Ascending aorta (tissue), 2 donors: ENCODE data around the gene FNIP2. TPM values are rescaled to one million over a fixed set of nuclear protein-coding genes. Genes with fewer than 3 reads are reported as not detected.

Experiments used
- DNase-seq, 2 donors: peaks; one replicate each; pipeline ENCODE4 v3.0.0-alpha.2; 2019; ENCODE audit warnings: low spot score in 2 of 2
- H3K27ac ChIP-seq, 2 donors: fragments of 200-600 bp; sonication (generic); one replicate each; pipeline ENCODE4 v1.5.1; 2016 to 2017; ENCODE audit warnings: mild to moderate bottlenecking in 1 of 2
- H3K27me3 ChIP-seq: fragments of 200-600 bp; sonication (generic); one replicate; pipeline ENCODE4 v1.5.1; 2017
- H3K36me3 ChIP-seq, 2 donors: fragments of 200-600 bp; sonication (generic); one replicate each; pipeline ENCODE4 v1.5.1; 2016
- H3K4me1 ChIP-seq, 2 donors: fragments of 200-600 bp; sonication (generic); one replicate each; pipeline ENCODE4 v1.5.1; 2016 to 2017; ENCODE audit warnings: mild to moderate bottlenecking in 1 of 2
- H3K4me3 ChIP-seq, 2 donors: fragments of 200-600 bp; sonication (generic); one replicate each; pipeline ENCODE4 v1.5.1; 2016 to 2017; ENCODE audit warnings: mild to moderate bottlenecking in 1 of 2
- H3K9me3 ChIP-seq, 2 donors: fragments of 200-600 bp; sonication (generic); one replicate each; pipeline ENCODE4 v1.5.1; 2016
- CTCF ChIP-seq, 3 experiments: fragments of 200-600 bp in 2 of 3; fragments of 450-650 bp in 1 of 3; sonication (generic) in 2 of 3; IDR thresholded peaks; one replicate each; pipeline ENCODE4 v1.5.1; 2016 to 2019; ENCODE audit warnings: antibody characterized with exemption in 3 of 3, mild to moderate bottlenecking in 1 of 3, moderate library complexity in 1 of 3
- intact Hi-C: fragments of 100-400 bp; cut with DNase I; formaldehyde crosslinking; loops from one replicate; pipeline ENCODE4 v1.15.1; 2023
- total RNA-seq: library from RNA; depleted of rRNA; stranded (reverse); fragments of >200 nt; gene quantifications from one replicate; pipeline ENCODE4 v1.1.0, GENCODE V29; 2016

FNIP2 gene
- total RNA-seq, 1 donor from 2014 or later, result 44.1 TPM

DNA sequence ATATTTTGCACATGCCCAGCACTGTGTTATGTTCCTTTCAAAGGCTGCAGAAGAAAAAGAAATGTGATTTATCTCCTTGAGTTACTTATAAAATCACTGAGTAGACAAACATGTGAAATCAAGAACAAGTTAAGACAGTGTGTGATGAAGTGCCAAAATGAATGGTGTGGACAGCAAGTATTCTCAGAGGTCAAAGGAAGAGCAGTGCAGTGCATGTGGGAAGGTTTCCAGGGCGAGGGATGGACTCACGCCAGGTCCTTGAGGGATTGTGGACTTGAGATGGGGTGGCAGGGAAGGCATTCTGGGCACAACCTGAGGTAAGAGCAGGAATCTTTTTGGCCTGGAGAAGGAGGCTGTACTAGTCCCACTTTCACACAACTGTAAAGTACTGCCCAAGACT lies 115.5 kb downstream of the FNIP2 start:
- H3K27me3 ChIP-seq, result no peaks in the 10 kb centered on the region
- no peak overlapping the region for H3K4me3 ChIP-seq
- peaks cover 3 to 21% of the 10 kb centered on the region in 2 donors for H3K36me3 ChIP-seq
- no peaks in the 10 kb centered on the region for H3K9me3 ChIP-seq
- no peak overlapping the region for H3K27ac ChIP-seq
- H3K4me1 ChIP-seq, result no peaks in the 10 kb centered on the region
- no peak for DNase-seq
- intact Hi-C loops, result no loop called here
- no peak for TF ChIP-seq CTCF (IDR thresholded peaks at IDR 0.05)

GRCh38 chr4:158885564-158885963 lies 116.7 kb downstream of the FNIP2 start:
- no peak for DNase-seq
- H3K9me3 ChIP-seq, result no peaks in the 10 kb centered on the region
- H3K36me3 ChIP-seq, result peaks cover 3 to 24% of the 10 kb centered on the region in 2 donors
- intact Hi-C loops, result no loop called here
- no peak overlapping the region for H3K4me3 ChIP-seq
- H3K4me1 ChIP-seq, result no peaks in the 10 kb centered on the region
- no peak overlapping the region for H3K27ac ChIP-seq
- no peak for TF ChIP-seq CTCF (IDR thresholded peaks at IDR 0.05)
- no peaks in the 10 kb centered on the region for H3K27me3 ChIP-seq

DNA sequence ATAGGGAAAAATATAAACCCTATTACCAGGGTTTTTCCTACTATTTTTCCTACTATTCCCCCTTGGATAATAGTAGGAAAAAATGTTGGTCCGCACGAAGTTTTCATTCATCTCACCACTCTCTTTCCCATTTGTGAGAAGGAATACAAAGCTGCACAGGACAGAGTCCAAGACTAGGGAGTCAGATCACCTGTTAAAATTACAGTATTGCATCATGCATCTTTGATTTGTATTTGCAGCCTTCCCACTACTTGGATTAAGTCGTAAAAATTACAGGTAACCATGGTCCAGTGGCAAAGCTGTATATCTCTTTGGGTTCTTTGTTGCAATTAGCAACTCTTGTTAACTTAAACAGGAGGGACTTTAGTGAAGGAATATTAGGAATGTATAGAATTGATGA lies 121.5 kb downstream of the FNIP2 start:
- intact Hi-C loops, result no loop called here
- Histone ChIP-seq H3K4me1 (no peaks in the 10 kb centered on the region), H3K27ac (no peak overlapping the region), H3K9me3 (no peaks in the 10 kb centered on the region), H3K4me3 (no peak overlapping the region), H3K36me3 (peaks cover 13 to 32% of the 10 kb centered on the region in 2 donors), H3K27me3 (no peaks in the 10 kb centered on the region)
- DNase-seq, result no peak
- TF ChIP-seq CTCF (IDR thresholded peaks at IDR 0.05), result no peak

GRCh38 chr4:158891256-158891655 lies 122.4 kb downstream of the FNIP2 start:
- Histone ChIP-seq H3K27me3 (no peaks in the 10 kb centered on the region), H3K27ac (no peak overlapping the region), H3K4me1 (no peaks in the 10 kb centered on the region), H3K4me3 (no peak overlapping the region), H3K36me3 (peaks cover 13 to 32% of the 10 kb centered on the region in 2 donors), H3K9me3 (no peaks in the 10 kb centered on the region)
- no peak for DNase-seq
- no peak for TF ChIP-seq CTCF (IDR thresholded peaks at IDR 0.05)
- intact Hi-C loops, result no loop called here

DNA sequence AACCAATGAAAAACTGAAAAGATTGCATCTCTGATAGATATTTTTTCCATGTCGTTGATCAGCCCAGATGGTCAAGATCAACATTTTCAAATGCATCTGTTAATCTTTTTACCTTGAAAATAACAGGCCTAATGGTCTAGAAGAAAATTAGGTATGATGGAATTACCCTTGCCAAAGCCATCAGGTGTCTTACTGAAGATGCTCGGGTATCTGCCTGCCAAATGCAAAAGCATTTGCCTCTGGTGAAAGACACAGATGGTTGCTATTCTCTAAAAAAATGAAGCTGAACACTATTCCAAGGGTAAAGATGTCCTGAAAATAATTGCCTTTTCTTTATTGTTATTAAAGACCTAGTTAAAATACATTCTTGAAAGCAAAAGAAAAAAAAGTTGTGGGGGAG lies 126.0 kb downstream of the FNIP2 start:
- no peak overlapping the region for H3K4me3 ChIP-seq
- no peak for DNase-seq
- no peaks in the 10 kb centered on the region for H3K27me3 ChIP-seq
- H3K9me3 ChIP-seq, result no peaks in the 10 kb centered on the region
- no peaks in the 10 kb centered on the region for H3K4me1 ChIP-seq
- H3K27ac ChIP-seq, result no peak overlapping the region
- peaks cover 13 to 31% of the 10 kb centered on the region in 2 donors for H3K36me3 ChIP-seq
- intact Hi-C loops, result no loop called here
- no peak for TF ChIP-seq CTCF (IDR thresholded peaks at IDR 0.05)
